HG03060 (cell line): ENCODE results near the gene SIM1.
"Not testable (repeated sequence)": the region's sequence is repeated elsewhere in the genome, so short reads cannot be mapped to it uniquely, and the experiment has no call there.

Experiments
- ATAC-seq: cut with Tn5 transposase; IDR thresholded peaks from one replicate; pipeline ENCODE4 v1.9.1; 2021; ENCODE audit warnings: low read depth, moderate number of reproducible peaks; ENCODE audit not compliant: unreplicated experiment

Gene SIM1

GRCh38 chr6:100366419-100366818, 98.3 kb downstream of the SIM1 start:
- no peak for ATAC-seq

- no peak for ATAC-seq
Observed at GRCh38 chr6:100363651-100364050, 101.1 kb downstream of the SIM1 start.

GRCh38 chr6:100354736-100355641, 109.7 kb downstream of the SIM1 start:
- ATAC-seq, result not testable (repeated sequence)

GRCh38 chr6:100353276-100354015, 111.3 kb downstream of the SIM1 start:
- ATAC-seq, result no peak

GRCh38 chr6:100350139-100350538, 114.6 kb downstream of the SIM1 start:
- no peak for ATAC-seq

- ATAC-seq, result no peak
Observed at GRCh38 chr6:100349366-100349765, 115.4 kb downstream of the SIM1 start.

GRCh38 chr6:100347901-100348550, 116.7 kb downstream of the SIM1 start:
- peak; percentile 46 for ATAC-seq

GRCh38 chr6:100346828-100347227, 117.9 kb downstream of the SIM1 start:
- ATAC-seq, result peak; percentile 47

GRCh38 chr6:100346203-100346602, 118.5 kb downstream of the SIM1 start:
- no peak for ATAC-seq

- no peak for ATAC-seq
Observed at GRCh38 chr6:100344761-100345160, 120.0 kb downstream of the SIM1 start.

GRCh38 chr6:100344321-100344720, 120.4 kb downstream of the SIM1 start:
- no peak for ATAC-seq

GRCh38 chr6:100343316-100344077, 121.2 kb downstream of the SIM1 start:
- ATAC-seq, result no peak

- ATAC-seq, result no peak
Observed at GRCh38 chr6:100342830-100343229, 121.9 kb downstream of the SIM1 start.

- no peak for ATAC-seq
Observed at GRCh38 chr6:100339574-100340255, 125.0 kb downstream of the SIM1 start.

- ATAC-seq, result no peak
Observed at GRCh38 chr6:100338090-100338489, 126.6 kb downstream of the SIM1 start.

GRCh38 chr6:100336876-100337275, 127.8 kb downstream of the SIM1 start:
- ATAC-seq, result no peak

GRCh38 chr6:100335991-100336390, 128.7 kb downstream of the SIM1 start:
- ATAC-seq, result no peak
